Thymus (tissue), 11 donors: ENCODE results near the gene PDPR. TPM values are rescaled to one million over a fixed set of nuclear protein-coding genes. Genes with fewer than 3 reads are reported as not detected.
"Not testable (repeated sequence)": the region's sequence is repeated elsewhere in the genome, so short reads cannot be mapped to it uniquely, and the experiment has no call there.

ENCODE experiments used
- DNase-seq, 9 donors: peaks; one replicate each; pipeline ENCODE4 v3.0.0-alpha.2; 2013; ENCODE audit warnings: low spot score in 9 of 9, low read depth in 6 of 9, missing footprints in 1 of 9
- H3K27ac ChIP-seq, 2 donors: one replicate each; pipeline ENCODE4 v1.5.1; 2013; ENCODE audit warnings: control low read depth in 1 of 2, low read depth in 1 of 2, low read length in 1 of 2, mild to moderate bottlenecking in 1 of 2, moderate library complexity in 1 of 2
- H3K27me3 ChIP-seq, 2 donors: one replicate each; pipeline ENCODE4 v1.5.1; 2013; ENCODE audit warnings: low read length in 1 of 2; ENCODE audit not compliant: control insufficient read depth in 2 of 2, insufficient read depth in 1 of 2
- H3K36me3 ChIP-seq, 2 donors: one replicate each; pipeline ENCODE4 v1.5.1; 2013; ENCODE audit warnings: low read length in 1 of 2, mild to moderate bottlenecking in 1 of 2, moderate library complexity in 1 of 2; ENCODE audit not compliant: control insufficient read depth in 2 of 2, insufficient read depth in 2 of 2
- H3K4me1 ChIP-seq, 2 donors: one replicate each; pipeline ENCODE4 v1.5.1; 2013; ENCODE audit warnings: low read length in 2 of 2; ENCODE audit not compliant: control insufficient read depth in 2 of 2, insufficient read depth in 2 of 2
- H3K4me3 ChIP-seq, 2 donors: one replicate each; pipeline ENCODE4 v1.5.1; 2013; ENCODE audit warnings: low read length in 2 of 2, control low read depth in 1 of 2, mild to moderate bottlenecking in 1 of 2
- H3K9me3 ChIP-seq, 2 donors: one replicate each; pipeline ENCODE4 v1.5.1; 2013; ENCODE audit warnings: low read length in 1 of 2, mild to moderate bottlenecking in 1 of 2; ENCODE audit not compliant: control insufficient read depth in 2 of 2, insufficient read depth in 1 of 2
- WGBS: extraction: QIAGEN DNeasy Blood & Tissue Kit; methylation state at CpG from one replicate; pipeline ENCODE4 v1.1.7; 2013; 5-methylcytosine and 5-hydroxymethylcytosine counted together
- polyA plus RNA-seq: library from polyadenylated mRNA; stranded (reverse); fragments of 200-250 nt; gene quantifications from one replicate; pipeline ENCODE4 v1.2.3, GENCODE V29; 2013
- total RNA-seq: library from RNA; stranded (reverse); fragments of 120-200 nt; gene quantifications from one replicate; pipeline ENCODE4 v1.2.4, GENCODE V29; 2013
- donor health status: healthy.

PDPR gene
- total and polyA plus RNA-seq, 2 donors = 8.4 to 10.1 TPM

DNA sequence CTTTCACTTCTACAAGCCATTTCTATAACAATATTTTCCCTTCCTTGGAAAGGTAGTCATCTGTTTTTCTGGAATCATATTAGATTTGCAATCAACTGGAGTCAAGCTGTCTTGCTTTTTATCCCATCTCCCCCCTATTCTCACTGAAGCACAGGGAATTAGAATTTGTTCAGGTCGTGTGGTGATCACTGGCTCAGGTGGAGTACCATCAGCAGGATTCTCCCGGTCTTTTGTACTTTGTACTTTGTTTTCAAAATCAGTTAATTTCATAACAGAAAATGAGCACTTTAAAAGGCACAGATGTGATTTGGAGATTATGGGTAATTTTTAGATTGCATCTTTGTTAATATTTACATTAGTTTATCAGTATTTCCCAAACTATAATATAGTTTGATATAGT is 26.0 kb upstream of the PDPR start:
- DNase-seq = not testable (repeated sequence)

DNA sequence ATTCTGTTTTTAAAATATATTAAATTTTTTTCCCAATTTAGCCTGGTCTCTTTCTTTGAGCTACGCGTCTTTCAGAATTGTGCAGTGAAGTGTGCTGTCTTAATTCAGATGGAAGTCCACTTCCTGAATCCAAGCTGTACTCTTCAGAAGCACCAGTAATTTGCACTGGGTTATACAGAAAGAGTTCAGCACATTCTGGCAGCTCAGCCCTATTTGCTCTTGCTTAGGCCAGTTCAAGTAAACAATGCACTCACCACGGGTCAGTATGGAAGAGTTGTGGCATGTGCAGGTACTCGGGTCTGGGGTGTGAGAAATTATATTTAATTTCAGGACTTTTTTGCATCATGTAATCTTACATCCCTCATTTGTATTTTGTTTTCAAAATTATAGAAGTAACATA is 25.3 kb upstream of the PDPR start:
- not testable (repeated sequence) for H3K27ac ChIP-seq, H3K4me3 ChIP-seq, H3K4me1 ChIP-seq, H3K27me3 ChIP-seq, H3K36me3 ChIP-seq, DNase-seq, H3K9me3 ChIP-seq
- 100% methylated on average over 2 of the region's 4 CpGs for WGBS

More for the DNA sequence above, 26.0 kb upstream of the PDPR start:
- not testable (repeated sequence) for H3K9me3 ChIP-seq, H3K27ac ChIP-seq, H3K27me3 ChIP-seq, H3K4me1 ChIP-seq, H3K4me3 ChIP-seq, H3K36me3 ChIP-seq
- 86% methylated on average over 2 of the region's 2 CpGs for WGBS

DNA sequence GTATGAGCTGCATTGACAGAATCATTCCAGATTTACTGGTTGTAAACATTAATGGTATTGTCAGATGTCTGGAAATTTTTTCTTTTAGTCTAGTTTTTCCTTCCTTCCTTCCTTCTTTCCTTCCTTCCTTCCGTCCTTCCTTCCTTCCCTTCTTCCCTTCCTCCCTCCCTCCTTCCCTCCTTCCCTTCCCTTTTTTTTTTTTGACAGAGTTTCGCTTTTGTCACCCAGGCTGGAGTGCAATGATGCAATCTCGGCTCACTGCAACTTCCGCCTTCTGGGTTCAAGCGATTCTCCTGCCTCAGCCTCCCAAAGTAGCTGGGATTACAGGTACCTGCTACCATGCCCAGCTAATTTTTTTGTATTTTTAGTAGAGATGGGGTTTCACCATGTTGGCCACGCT is 24.8 kb upstream of the PDPR start:
- not testable (repeated sequence) for DNase-seq, H3K27me3 ChIP-seq, H3K36me3 ChIP-seq, H3K4me1 ChIP-seq, H3K4me3 ChIP-seq, H3K9me3 ChIP-seq, H3K27ac ChIP-seq
- 91% methylated on average over 4 of the region's 6 CpGs for WGBS

DNA sequence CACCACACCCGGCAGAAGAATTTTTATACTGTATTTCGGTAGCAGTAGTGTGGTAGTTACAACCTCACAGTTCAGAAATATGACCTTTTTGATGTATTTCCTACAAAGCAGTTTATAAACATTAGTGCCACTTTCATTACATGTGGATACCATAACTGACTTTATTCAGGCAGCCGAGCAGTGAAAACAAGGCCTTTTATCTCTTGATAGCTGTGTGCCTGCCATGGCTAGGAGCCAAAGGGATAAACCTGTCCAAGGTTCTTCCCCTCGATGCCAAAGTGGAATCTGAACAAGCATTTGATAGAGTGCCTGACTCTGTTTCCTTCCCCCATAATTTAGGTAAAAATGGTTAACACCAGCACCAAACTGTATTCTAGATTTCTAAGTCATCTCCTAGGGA is 23.0 kb upstream of the PDPR start:
- not testable (repeated sequence) for H3K4me1 ChIP-seq, H3K27ac ChIP-seq, H3K36me3 ChIP-seq, H3K4me3 ChIP-seq, H3K9me3 ChIP-seq, DNase-seq, H3K27me3 ChIP-seq
- 94% methylated on average over 4 of the region's 4 CpGs for WGBS

DNA sequence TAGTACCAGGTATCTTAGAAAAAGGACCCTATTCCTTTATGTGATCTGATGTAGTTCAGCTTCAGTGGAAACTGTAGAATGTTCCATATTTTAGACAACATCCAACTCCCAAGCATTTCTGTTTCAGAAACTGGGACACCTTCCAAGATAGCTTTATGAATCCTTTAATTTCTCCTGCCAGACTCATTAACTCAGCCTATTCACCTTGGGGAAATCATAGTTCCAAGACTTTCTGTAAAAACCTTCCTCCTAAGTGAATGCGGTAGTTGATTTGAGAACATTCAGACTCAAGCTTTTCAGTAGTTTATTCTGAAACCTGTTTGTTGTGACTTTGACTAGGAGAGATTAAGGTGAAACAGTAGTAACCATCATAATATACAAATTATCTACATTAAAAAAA is 20.0 kb upstream of the PDPR start:
- H3K36me3 ChIP-seq, H3K4me3 ChIP-seq, H3K9me3 ChIP-seq, H3K4me1 ChIP-seq, H3K27me3 ChIP-seq, H3K27ac ChIP-seq, DNase-seq: not testable (repeated sequence)
- WGBS = 92% methylated on average over 1 of the region's 1 CpG

DNA sequence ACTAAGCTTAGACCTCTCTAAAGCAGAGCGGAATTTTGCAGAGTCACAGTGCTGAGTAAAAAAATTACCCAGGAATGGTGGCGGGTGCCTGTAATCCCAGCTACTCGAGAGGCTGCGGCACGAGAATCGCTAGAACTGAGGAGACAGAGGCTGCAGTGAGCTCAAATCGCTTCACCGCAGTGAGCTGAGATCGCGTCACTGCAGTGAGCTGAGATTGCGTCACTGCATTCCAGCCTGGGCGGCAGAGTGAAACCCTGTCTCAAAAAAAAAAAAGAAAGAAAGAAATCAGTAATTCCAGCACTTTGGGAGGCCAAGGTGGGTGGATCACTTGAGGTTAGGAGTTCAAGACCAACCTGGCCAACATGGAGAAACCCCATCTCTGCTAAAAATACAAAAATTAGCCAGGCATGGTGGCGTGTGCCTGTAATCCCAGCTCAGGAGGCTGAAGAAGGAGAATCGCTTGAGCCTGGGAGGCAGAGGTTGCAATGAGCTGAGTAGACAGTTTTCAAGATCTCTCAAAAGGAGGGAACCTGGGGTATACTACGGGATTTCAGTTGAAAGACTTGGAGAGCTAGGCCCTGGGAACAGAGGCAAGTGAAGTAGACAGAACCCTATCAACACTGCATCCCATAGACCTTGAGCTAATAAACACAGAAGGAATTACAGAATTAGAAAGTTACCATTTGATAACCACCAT is 4.4 kb upstream of the PDPR start:
- not testable (repeated sequence) for H3K4me1 ChIP-seq

DNA sequence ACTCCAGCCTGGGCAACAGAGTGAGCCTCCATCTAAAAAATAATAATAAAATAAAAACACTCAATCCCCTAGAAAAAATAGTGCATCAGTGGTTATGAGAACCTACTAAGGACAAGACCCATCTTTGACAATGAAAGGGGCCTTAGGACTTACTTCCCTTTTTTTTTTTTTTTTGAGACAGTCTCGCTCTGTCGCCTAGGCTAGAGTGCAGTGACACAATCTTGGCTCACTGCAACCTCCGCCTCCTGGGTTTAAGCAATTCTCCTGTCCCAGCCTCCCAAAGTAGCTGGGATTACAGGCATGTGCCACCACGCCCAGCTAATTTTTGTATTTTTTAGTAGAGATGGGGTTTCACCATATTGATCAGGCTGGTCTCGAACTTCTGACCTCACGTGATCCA is 2.0 kb upstream of the PDPR start:
- H3K27me3 ChIP-seq, H3K4me1 ChIP-seq, H3K9me3 ChIP-seq, DNase-seq, H3K4me3 ChIP-seq, H3K27ac ChIP-seq, H3K36me3 ChIP-seq: not testable (repeated sequence)
- 95% methylated on average over 6 of the region's 6 CpGs for WGBS

More for the DNA sequence above, 4.4 kb upstream of the PDPR start:
- H3K27me3 ChIP-seq, H3K9me3 ChIP-seq, H3K36me3 ChIP-seq, DNase-seq, H3K4me3 ChIP-seq, H3K27ac ChIP-seq: not testable (repeated sequence)
- 95% methylated on average over 15 of the region's 15 CpGs for WGBS

DNA sequence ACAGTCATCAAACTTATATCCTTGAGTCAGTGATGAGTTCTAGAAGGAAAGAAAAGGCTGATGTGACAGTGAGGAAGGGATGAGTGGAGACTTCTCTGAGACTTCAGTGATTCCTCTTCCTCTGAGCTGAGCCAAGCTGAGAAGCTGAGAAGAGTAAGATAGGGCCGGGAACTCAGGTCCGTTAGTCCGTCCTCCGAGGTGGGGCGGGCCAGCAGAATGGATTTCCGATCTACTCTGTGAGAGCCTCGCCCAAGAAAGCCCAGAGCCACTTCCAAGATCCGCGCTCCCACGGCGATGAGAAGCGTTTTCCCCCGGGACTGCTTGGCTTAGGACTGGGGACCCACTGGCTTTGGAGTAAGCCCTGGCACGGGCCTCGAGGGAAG is 542 bp upstream of the PDPR start:
- H3K27ac ChIP-seq, DNase-seq, H3K36me3 ChIP-seq, H3K4me1 ChIP-seq, H3K9me3 ChIP-seq, H3K27me3 ChIP-seq: not testable (repeated sequence)
- 0% methylated on average over 2 of the region's 15 CpGs for WGBS
- H3K4me3 ChIP-seq = peak overlapping the region in 1 of 2 donors; percentile 25

DNA sequence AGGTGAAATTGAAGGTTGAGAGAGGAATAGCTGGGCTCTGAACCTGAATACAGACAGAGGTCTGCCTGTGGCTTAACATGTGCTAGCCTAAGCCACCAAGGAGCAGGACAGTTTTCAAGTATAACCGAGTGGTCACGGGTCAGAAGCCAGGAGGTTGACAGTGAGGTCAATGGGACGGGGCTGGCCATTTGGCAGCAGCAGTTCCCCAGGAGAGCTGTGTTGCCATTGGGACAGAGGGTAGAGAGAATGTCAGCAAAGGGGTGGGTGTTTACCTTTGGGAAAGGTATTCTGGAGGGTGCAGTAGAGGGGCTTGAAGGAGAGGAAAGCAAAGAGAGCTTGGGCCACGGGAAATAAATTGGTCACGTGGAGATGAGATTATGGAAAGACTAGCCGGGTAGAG is 4.2 kb downstream of the PDPR start:
- not testable (repeated sequence) for DNase-seq, H3K27ac ChIP-seq, H3K4me1 ChIP-seq, H3K4me3 ChIP-seq, H3K9me3 ChIP-seq, H3K27me3 ChIP-seq
- 98% methylated on average over 6 of the region's 6 CpGs for WGBS
- H3K36me3 ChIP-seq = peaks cover 6 to 14% of the 10 kb centered on the region in 2 donors

DNA sequence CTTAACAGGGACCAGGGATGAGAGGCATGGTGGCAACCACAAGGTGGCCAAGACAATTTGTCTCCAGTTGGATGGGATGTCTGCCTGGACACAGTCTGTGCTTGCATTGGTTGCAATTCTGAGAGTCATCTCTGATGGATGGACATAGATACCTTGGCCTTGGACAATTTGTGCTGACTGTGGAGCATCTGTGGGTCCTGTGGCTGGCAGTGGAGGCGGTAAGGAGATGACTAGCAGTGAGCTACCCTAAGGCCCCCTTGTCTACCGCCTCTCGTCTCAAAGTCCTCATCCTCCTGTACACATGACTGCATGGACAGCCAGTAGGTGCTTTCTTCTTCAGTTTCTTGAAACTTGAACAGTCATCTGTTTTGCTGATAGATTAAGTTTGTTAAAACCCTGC is 4.6 kb downstream of the PDPR start:
- H3K27me3 ChIP-seq = not testable (repeated sequence)
- 93% methylated on average over 3 of the region's 3 CpGs for WGBS
- H3K36me3 ChIP-seq = peaks cover 10 to 17% of the 10 kb centered on the region in 2 donors

More for the DNA sequence above, 4.6 kb downstream of the PDPR start:
- not testable (repeated sequence) for DNase-seq, H3K4me1 ChIP-seq, H3K27ac ChIP-seq, H3K9me3 ChIP-seq, H3K4me3 ChIP-seq
